Right lobe of liver (tissue), 4 donors: ENCODE results near the gene SMCR8.

Source experiments
- CTCF ChIP-seq, 4 donors: fragments of 200-600 bp in 3 of 4; fragments of 450-650 bp in 1 of 4; IDR thresholded peaks; one replicate each; pipeline versions ENCODE4 v1.5.1 to v1.8.0; 2016 to 2022; ENCODE audit warnings: antibody characterized with exemption in 4 of 4, mild to moderate bottlenecking in 2 of 4
- POLR2A ChIP-seq: fragments of 450-650 bp; IDR thresholded peaks from one replicate; pipeline ENCODE4 v1.6.1; 2017; ENCODE audit warnings: antibody characterized with exemption, mild to moderate bottlenecking
- donor health status: DM: no; HTN: no; CAD: no.
- donor health status: DM: no; HTN: no; CAD: no.
- donor health status: DM: no; HTN: yes; CAD: no.

GRCh38 chr17:18270046-18270931, 44.8 kb upstream of the SMCR8 start:
- TF ChIP-seq POLR2A (no peak), CTCF (IDR thresholded peaks at IDR 0.05) (no peak)
